A549 treated with DMSO at 1 μM for 4 hours (cell line): ENCODE results near the gene MPG. TPM values are rescaled to one million over a fixed set of nuclear protein-coding genes. Genes with fewer than 3 reads are reported as not detected.

Experiments
- total RNA-seq: library from RNA; stranded (reverse); fragments of 200-300 nt; extraction: Qiagen RNA extraction; gene quantifications from 5 replicates; pipeline ENCODE4 v1.2.3, GENCODE V29; 2022; ENCODE audit warnings: low read depth

Gene MPG
- total RNA-seq = 58.1 to 76.9 TPM (median 69.5 TPM) in 5 replicates

GRCh38 chr16:77807-78443, at the start of gene MPG:
TSS of gene MPG (plus strand) at chr16:78225. CDS start at chr16:78310, 85 bp downstream.

DNA sequence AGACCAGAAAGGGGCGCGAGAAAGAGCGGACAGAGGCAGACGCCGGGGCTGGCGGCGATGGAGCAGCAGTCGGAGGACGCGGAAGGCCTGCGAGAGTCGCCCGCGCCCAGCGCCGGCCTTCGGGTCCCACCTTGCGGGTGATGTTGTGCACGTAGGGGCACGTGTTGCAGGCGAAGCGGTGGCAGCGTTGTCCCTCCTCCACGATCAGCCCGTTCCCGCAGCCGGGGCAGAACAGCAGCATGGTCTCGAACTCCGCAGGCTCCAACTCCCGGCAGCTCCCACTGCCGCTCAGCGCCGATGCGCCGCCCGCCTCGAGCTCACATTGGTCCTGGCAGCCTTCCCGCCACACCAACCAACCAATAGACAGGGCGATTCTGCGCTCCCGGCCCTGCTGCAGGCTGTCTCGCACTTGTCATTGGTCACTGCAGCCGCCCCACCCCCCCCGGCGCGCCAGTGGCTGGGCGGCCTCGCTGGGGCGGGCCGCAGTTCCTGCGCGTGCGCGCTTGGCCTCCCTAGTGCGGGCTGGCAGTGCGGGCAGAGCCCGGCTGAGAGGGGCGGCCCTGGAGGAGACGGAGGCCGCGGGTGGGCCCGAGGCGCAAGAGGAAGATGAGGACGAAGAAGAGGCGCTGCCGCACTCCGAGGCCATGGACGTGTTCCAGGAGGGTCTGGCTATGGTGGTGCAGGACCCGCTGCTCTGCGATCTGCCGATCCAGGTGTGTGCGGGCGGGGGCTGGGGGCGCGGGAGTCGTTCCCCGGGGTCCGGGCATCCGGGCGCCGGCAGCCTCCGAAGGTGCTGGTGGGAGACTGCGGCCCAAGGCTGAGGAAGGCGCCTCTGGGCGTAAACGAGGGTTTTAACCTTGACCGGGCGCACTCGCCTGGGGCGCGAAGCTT, 24.4 kb upstream of the MPG start, which contains the start of the genes POLR3K and SNRNP25:
POLR3K (minus strand) TSS at position 263 of the 891 bp plus-strand sequence; CDS start at position 241, 22 bp downstream.
SNRNP25 (plus strand) TSS at position 483 of the 891 bp plus-strand sequence; CDS start at position 672, 189 bp downstream.

DNA sequence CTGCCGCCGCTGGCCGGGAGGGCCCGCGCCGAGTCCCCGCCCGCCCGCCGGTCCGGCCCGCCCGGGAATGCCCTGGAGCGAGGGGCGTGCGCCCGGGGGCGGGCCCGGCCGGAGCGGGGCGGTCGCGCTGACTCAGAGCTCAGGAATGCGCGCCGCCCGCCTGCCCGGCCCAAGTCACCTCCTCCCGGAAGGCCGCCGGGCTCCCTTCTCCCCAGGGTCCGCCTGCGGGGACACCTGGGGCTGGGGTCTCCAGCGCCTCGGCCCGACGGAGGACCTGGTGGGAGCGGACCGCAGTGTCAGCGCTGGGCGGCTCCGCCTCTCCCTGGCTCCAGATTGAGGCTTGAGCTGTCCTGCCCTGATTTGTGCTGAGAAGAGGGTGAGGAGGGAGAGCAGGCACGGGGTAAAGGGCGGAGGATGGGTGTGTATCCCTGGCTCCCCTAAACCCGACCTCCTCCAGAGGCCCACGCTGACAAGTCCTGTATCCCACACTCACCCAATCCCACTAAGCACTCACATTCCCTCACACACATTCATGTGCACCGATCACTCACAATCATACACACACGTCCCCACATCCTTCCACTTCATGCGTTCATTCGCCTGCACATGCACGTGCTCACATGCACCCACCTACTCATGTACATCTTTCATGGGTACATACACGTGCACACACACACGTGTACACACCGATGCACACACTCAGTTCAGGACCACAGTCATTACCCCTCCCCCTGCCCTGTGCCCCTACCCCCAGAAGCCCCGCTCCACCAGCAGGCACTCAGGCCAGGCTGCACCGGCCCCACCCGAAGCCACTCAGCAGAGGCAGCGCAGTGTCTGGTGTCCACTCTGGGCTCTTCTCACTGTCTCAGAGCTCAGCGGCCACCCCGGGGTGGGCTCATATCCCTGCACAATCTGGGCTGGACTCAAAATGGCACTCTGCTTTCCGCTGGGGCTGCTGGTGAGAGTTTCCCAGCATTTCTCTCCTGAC, 5.2 kb upstream of the MPG start, which contains the start of gene RHBDF1:
RHBDF1 (minus strand) TSS at position 71 of the 988 bp plus-strand sequence. CDS start 7,616 bp downstream, outside the sequence.

Other genes starting within 250 kb of the MPG start
- 37.0 to 43.7 TPM (median 39.4 TPM) in 5 replicates for gene POLR3K, start 24.6 kb upstream of the MPG start, total RNA-seq
- gene SNRNP25, start 24.4 kb upstream of the MPG start, total RNA-seq = 62.5 to 79.9 TPM (median 70.9 TPM) in 5 replicates
- 24.9 to 31.2 TPM (median 28.4 TPM) in 5 replicates for gene RHBDF1, start 5.6 kb upstream of the MPG start, total RNA-seq
- 22.9 to 34.2 TPM (median 29.7 TPM) in 5 replicates for gene NPRL3, start 60.4 kb downstream of the MPG start, total RNA-seq
- 0.12 to 0.26 TPM (median 0.19 TPM) in 3 of 5 replicates, not detected in the others for gene HBZ, start 74.4 kb downstream of the MPG start, total RNA-seq
- gene HBM, start 87.8 kb downstream of the MPG start, total RNA-seq = not detected in 5 replicates
- 0.23 to 0.44 TPM (median 0.27 TPM) in 3 of 5 replicates, not detected in the others for gene HBA2, start 94.7 kb downstream of the MPG start, total RNA-seq
- 0.79 to 1.4 TPM (median 1.1 TPM) in 5 replicates for gene HBA1, start 98.5 kb downstream of the MPG start, total RNA-seq
- gene HBQ1, start 102.2 kb downstream of the MPG start, total RNA-seq = 4.5 to 8.2 TPM (median 6.4 TPM) in 5 replicates
- 39.0 to 56.3 TPM (median 53.5 TPM) in 5 replicates for gene LUC7L, start 151.2 kb downstream of the MPG start, total RNA-seq
- gene FAM234A, start 156.6 kb downstream of the MPG start, total RNA-seq = 45.5 to 52.5 TPM (median 48.7 TPM) in 5 replicates
- gene RGS11, start 197.7 kb downstream of the MPG start, total RNA-seq = 3.5 to 4.7 TPM (median 4.4 TPM) in 5 replicates
- gene ARHGDIG, start 202.4 kb downstream of the MPG start, total RNA-seq = 1.9 to 3.1 TPM (median 2.4 TPM) in 5 replicates
- gene PDIA2, start 204.9 kb downstream of the MPG start, total RNA-seq = 0.36 to 0.65 TPM (median 0.46 TPM) in 5 replicates